Fibroblast of mammary gland (primary cell): ENCODE measurements around the gene SSUH2.

Source experiments
- DNase-seq: peaks from one replicate; pipeline ENCODE4 v3.0.0-alpha.2; 2010; ENCODE audit warnings: low read depth
- H3K4me3 ChIP-seq: 2 replicates; pipeline ENCODE4 v1.5.1; 2011; ENCODE audit warnings: low read depth, mild to moderate bottlenecking, low read length, moderate library complexity; ENCODE audit not compliant: control insufficient read depth
- CTCF ChIP-seq: conservative IDR thresholded peaks from 2 replicates; pipeline ENCODE4 v1.5.1; 2011; ENCODE audit warnings: low read depth, low read length, inconsistent platforms; ENCODE audit not compliant: control insufficient read depth, insufficient read depth

SSUH2 gene

GRCh38 chr3:8573342-8573926 is 71.2 kb downstream of the SSUH2 start:
- no peak overlapping the region for H3K4me3 ChIP-seq
- TF ChIP-seq CTCF: no peak
- DNase-seq: peak; percentile 41

- DNase-seq: no peak
- H3K4me3 ChIP-seq: no peak overlapping the region
- TF ChIP-seq CTCF: no peak
These were observed 73.3 kb downstream of the SSUH2 start for GRCh38 chr3:8571256-8571655.
